ENCODE data around the gene ASF1A.

DNA sequence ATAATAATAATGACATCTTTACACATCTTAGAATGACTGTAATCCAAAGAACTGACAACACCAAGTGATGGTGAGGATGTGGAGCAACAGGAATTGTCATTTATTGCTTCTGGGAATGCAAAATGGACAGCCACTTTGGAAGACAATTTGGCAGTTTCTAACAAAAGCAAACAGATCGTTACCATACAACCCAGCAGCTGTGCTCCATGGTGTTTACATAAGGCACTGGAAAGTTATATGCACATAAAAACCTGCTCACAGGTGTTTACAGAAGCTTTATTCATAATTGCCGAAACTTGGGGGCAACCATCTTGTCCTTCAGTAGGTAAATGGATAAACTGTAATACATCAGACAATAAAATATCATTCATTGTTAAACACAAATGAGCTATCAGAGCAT, 18.3 kb upstream of the ASF1A start:
- TF ChIP-seq EZH2 (IDR thresholded peaks at IDR 0.05; ENCODE audit: insufficient read depth, poor library complexity, severe bottlenecking) (no peak), EZH2phosphoT487 (IDR thresholded peaks at IDR 0.05; ENCODE audit: insufficient read depth, low read depth) (no peak)

Data from GM23248 (cell line).